ENCODE results near the gene GLT1D1.

The GLT1D1 gene

DNA sequence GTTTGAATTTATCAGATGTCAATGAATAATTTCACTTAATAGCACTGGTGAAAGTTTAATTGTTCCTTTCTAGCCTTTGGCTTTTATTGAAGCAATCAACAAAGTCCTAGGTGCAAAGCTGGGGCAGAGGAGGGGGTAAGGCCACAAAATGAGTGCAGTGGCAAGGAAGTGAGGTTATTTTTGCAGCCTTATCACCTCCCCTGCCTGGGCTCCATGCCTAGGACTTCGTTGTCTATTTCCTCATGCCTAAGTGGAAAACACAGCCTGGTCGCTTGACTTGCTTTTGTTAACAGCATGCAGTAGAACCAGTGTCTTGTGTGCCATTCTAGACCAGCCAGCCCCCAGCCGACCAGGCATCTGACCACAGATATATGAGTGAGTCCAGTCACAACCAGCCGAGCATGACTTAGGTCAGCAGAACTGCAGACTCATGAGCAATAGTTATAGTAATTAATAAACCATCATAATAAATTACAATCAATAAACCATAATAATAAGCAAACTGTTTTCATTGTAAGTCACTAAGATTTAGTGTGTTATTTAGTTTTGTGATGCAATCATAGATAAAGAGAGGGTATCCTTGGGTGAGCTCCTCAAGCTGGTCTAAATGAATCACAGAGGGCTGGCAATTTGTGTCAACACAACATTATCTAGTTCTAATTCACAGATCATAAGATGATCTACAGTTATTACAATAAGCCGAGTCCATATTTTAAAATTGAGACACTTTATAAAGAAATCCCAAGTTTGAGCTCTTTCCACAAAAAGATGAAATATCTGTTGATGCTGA, 156.8 kb downstream of the GLT1D1 start:
- TF ChIP-seq, protein P1, sequence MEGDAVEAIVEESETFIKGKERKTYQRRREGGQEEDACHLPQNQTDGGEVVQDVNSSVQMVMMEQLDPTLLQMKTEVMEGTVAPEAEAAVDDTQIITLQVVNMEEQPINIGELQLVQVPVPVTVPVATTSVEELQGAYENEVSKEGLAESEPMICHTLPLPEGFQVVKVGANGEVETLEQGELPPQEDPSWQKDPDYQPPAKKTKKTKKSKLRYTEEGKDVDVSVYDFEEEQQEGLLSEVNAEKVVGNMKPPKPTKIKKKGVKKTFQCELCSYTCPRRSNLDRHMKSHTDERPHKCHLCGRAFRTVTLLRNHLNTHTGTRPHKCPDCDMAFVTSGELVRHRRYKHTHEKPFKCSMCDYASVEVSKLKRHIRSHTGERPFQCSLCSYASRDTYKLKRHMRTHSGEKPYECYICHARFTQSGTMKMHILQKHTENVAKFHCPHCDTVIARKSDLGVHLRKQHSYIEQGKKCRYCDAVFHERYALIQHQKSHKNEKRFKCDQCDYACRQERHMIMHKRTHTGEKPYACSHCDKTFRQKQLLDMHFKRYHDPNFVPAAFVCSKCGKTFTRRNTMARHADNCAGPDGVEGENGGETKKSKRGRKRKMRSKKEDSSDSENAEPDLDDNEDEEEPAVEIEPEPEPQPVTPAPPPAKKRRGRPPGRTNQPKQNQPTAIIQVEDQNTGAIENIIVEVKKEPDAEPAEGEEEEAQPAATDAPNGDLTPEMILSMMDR (conservative IDR thresholded peaks at IDR 0.05), result no peak
- no peak overlapping the region for H3K27ac ChIP-seq

DNA sequence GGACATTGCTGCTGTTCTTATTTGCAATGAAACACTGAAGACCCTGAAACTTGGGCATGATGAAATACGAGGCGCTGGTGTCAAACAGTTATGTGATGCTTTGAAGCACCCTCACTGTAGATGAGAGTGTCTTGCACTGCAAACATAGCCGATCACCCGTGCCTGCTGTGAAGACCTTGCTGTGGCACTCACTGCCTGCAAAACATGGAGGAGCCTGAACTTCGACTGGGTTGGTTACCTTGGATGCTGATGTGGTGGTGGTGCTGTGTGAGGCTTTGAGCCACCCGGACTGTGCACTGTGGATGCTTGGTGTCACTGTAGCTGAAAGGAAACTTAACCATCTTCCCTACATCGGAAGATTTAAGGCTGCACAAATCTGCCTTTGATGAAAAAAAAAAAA, 162.9 kb downstream of the GLT1D1 start:
- TF ChIP-seq, protein P1 (conservative IDR thresholded peaks at IDR 0.05), result no peak
- no peak overlapping the region for H3K27ac ChIP-seq

DNA sequence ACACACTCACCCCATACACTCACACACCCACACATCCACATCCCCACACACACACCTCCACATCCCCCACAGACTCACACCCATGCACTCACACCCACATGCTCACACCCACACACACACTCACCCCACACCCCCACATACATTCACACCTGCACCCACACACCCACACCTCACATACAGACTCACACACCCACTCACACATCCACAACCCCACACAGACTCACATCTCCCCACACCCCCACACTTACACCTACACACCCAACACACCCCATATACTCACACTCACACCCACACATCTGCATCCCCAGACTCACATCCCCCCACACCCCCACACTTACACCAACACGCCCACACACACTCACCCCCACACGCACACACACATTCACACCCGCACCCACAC, 171.8 kb downstream of the GLT1D1 start:
- TF ChIP-seq, protein P1 (conservative IDR thresholded peaks at IDR 0.05), result no peak
- no peak overlapping the region for H3K27ac ChIP-seq

DNA sequence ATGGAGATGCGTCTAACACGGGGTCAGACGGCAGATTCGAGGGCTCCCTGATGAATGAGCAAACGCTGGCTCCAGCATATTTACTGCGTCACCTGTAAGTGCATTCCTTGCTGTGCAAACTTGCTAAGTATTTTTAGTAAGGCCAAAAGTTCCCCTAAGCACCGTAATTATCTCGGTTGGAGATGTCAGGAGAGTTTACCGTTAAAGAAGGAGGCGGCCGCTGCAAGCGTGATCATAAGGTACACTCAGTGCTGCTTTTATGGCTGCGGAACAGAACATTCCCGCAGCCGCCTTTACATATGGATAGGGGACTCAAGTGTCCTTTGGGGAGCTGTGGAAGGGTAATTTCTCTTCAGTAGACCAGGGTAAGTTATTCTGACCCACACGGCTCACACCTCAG, 175.6 kb downstream of the GLT1D1 start:
- no peak overlapping the region for H3K27ac ChIP-seq
- TF ChIP-seq, protein P1 (conservative IDR thresholded peaks at IDR 0.05), result no peak

All from VCaP (cell line).